Hepatocyte (in vitro differentiated cells): ENCODE measurements around the gene SLC8A2. TPM values are rescaled to one million over a fixed set of nuclear protein-coding genes. Genes with fewer than 3 reads are reported as not detected.

Experiments used
- DNase-seq: peaks from one replicate; pipeline ENCODE4 v3.0.0-alpha.2; 2016; ENCODE audit warnings: low spot score
- H2AFZ ChIP-seq: fragments of 200-600 bp; sonication (generic); 2 replicates; pipeline ENCODE4 v1.6.0; 2016; ENCODE audit warnings: antibody characterized with exemption, mild to moderate bottlenecking
- H3K27ac ChIP-seq: fragments of 200-600 bp; sonication (generic); 2 replicates; pipeline ENCODE4 v1.5.1; 2016; ENCODE audit warnings: mild to moderate bottlenecking
- H3K27me3 ChIP-seq: fragments of 200-600 bp; sonication (generic); 2 replicates; pipeline ENCODE4 v1.6.1; 2016
- H3K36me3 ChIP-seq: fragments of 200-600 bp; sonication (generic); replicated peaks from 2 replicates; pipeline ENCODE4 v1.5.1; 2016; ENCODE audit warnings: low read depth; ENCODE audit not compliant: insufficient read depth
- H3K4me1 ChIP-seq: fragments of 200-600 bp; sonication (generic); 2 replicates; pipeline ENCODE4 v1.5.1; 2016; ENCODE audit warnings: mild to moderate bottlenecking, moderate library complexity; ENCODE audit not compliant: insufficient read depth
- H3K4me2 ChIP-seq: fragments of 200-600 bp; sonication (generic); 2 replicates; pipeline ENCODE4 v1.6.0; 2016
- H3K4me3 ChIP-seq: fragments of 200-600 bp; sonication (generic); 2 replicates; pipeline ENCODE4 v1.5.1; 2016; ENCODE audit warnings: mild to moderate bottlenecking
- H3K79me2 ChIP-seq: fragments of 200-600 bp; sonication (generic); 2 replicates; pipeline ENCODE4 v1.6.0; 2017; ENCODE audit warnings: mild to moderate bottlenecking
- H3K9me2 ChIP-seq: fragments of 200-600 bp; sonication (generic); replicated peaks from 2 replicates; pipeline ENCODE4 v1.6.0; 2017; ENCODE audit warnings: mild to moderate bottlenecking; ENCODE audit not compliant: insufficient read depth
- H3K9me3 ChIP-seq: fragments of 200-600 bp; sonication (generic); 2 replicates; pipeline ENCODE4 v1.5.1; 2016; ENCODE audit warnings: low read depth, mild to moderate bottlenecking
- H4K20me1 ChIP-seq: fragments of 200-600 bp; sonication (generic); 2 replicates; pipeline ENCODE4 v1.6.0; 2016; ENCODE audit warnings: mild to moderate bottlenecking; ENCODE audit not compliant: insufficient read depth, poor library complexity, severe bottlenecking
- EZH2 ChIP-seq: fragments of 200-600 bp; sonication (generic); IDR thresholded peaks from 2 replicates; pipeline ENCODE4 v1.6.1; 2016; ENCODE audit warnings: antibody characterized with exemption, mild to moderate bottlenecking, borderline replicate concordance
- EZH2phosphoT487 ChIP-seq: fragments of 200-600 bp; sonication (generic); IDR thresholded peaks from one replicate; pipeline ENCODE4 v1.6.1; 2018; ENCODE audit warnings: antibody characterized with exemption, mild to moderate bottlenecking, low read depth, moderate library complexity; ENCODE audit not compliant: unreplicated experiment, severe bottlenecking
- WGBS: methylation state at CpG from one replicate; pipeline ENCODE4 v1.1.6; 2016; ENCODE audit warnings: low lambda C conversion rate; ENCODE audit errors: missing lambda C conversion rate; 5-methylcytosine and 5-hydroxymethylcytosine counted together
- polyA plus RNA-seq: library from polyadenylated mRNA; unstranded; fragments of >200 nt; fragmentation: Nextera tagmentation; extraction: Ambion mirVana; gene quantifications from 2 replicates; pipeline ENCODE4 v1.2.1, GENCODE V29; 2016
- total RNA-seq: library from RNA; depleted of rRNA; stranded (reverse); fragments of >200 nt; gene quantifications from 2 replicates; pipeline ENCODE4 v1.2.3, GENCODE V29; 2014
- TF ChIP-seq, protein P1 (sequence below): fragments of 200-600 bp; sonication (generic); IDR thresholded peaks from 2 replicates; pipeline ENCODE4 v1.5.1; 2016; ENCODE audit warnings: antibody characterized with exemption, mild to moderate bottlenecking; ENCODE audit not compliant: poor library complexity

The SLC8A2 gene
- total and polyA plus RNA-seq, 2 experiments from 2014 or later = 0.24 to 1.1 TPM

DNA sequence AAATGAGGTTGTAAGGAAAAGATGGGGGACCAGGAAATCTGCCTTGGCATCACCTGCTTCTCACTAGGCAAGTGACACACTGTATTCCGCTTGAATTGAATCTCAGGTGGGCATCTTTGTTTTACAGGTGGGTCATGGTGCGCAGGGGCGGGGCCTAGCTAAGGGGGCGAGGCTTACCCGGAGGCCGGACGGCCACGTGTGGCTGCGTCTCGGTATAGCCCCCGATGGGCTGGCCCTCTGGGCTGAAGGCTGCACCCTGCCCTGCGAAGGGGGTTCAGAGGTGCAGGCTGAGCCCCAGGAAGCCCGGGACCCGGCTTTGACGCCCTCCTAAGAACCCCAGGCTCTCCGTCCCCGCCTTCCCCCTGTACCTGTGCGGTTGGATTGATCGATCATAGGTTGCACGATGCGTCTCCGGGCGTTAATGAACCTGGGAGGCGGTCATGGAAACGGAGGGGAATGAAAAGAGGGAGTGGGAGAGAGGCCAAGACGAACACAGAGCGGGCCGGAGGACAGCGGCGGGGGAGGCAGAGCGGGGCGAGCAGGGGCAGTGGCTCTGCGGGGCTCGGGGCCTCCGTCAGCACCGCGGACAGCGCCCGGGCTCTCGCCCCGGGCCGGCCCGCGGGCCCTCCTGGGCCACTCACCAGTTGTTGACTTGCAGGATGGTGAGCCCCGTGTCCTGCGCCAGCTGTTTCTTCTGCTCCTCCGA lies 64.8 kb downstream of the SLC8A2 start:
- WGBS = 47% methylated on average over 26 of the region's 47 CpGs
- peaks cover 15% of the 10 kb centered on the region for H3K27me3 ChIP-seq
- H3K4me1 ChIP-seq = no peaks in the 10 kb centered on the region
- H3K36me3 ChIP-seq = no peaks in the 10 kb centered on the region
- no peaks in the 10 kb centered on the region for H3K79me2 ChIP-seq
- H4K20me1 ChIP-seq = no peaks in the 10 kb centered on the region
- H3K9me3 ChIP-seq = no peaks in the 10 kb centered on the region
- no peak overlapping the region for H2AFZ ChIP-seq
- no peak overlapping the region for H3K4me3 ChIP-seq
- no peaks in the 10 kb centered on the region for H3K9me2 ChIP-seq
- DNase-seq = peak; percentile 62
- no peak overlapping the region for H3K4me2 ChIP-seq
- TF ChIP-seq, protein P1, sequence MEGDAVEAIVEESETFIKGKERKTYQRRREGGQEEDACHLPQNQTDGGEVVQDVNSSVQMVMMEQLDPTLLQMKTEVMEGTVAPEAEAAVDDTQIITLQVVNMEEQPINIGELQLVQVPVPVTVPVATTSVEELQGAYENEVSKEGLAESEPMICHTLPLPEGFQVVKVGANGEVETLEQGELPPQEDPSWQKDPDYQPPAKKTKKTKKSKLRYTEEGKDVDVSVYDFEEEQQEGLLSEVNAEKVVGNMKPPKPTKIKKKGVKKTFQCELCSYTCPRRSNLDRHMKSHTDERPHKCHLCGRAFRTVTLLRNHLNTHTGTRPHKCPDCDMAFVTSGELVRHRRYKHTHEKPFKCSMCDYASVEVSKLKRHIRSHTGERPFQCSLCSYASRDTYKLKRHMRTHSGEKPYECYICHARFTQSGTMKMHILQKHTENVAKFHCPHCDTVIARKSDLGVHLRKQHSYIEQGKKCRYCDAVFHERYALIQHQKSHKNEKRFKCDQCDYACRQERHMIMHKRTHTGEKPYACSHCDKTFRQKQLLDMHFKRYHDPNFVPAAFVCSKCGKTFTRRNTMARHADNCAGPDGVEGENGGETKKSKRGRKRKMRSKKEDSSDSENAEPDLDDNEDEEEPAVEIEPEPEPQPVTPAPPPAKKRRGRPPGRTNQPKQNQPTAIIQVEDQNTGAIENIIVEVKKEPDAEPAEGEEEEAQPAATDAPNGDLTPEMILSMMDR = no peak
- TF ChIP-seq EZH2 = no peak
- TF ChIP-seq EZH2phosphoT487 = no peak
- no peak overlapping the region for H3K27ac ChIP-seq

DNA sequence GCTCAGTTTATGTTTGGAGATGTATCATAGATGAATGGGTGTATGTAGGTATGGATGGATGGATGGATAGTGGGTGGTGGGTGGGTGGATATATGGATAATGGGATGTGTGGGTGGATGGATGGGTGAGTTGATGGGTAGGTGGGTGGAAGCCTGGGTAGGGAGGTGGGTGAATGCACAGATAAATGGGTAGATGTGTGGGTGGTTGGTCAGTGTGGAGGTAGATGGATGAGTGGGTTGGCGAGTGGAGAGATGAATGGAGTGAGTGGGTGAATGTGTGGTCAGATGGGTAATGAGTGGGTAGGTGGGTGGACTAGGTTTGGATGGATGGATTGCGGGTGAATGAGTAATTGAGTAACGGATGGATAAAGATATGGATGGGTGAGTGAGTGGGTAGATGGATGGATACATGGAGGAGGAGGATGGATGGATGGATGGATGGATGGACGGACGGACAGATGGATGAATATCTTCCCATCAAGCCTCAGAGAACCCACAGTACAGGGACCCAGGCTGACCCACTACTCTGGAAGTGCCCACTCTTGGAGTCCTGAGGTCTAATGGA lies 65.8 kb downstream of the SLC8A2 start:
- no peaks in the 10 kb centered on the region for H3K36me3 ChIP-seq
- H4K20me1 ChIP-seq = no peaks in the 10 kb centered on the region
- no peaks in the 10 kb centered on the region for H3K79me2 ChIP-seq
- 98% methylated on average over 5 of the region's 5 CpGs for WGBS
- peaks cover 12% of the 10 kb centered on the region for H3K27me3 ChIP-seq
- H3K4me3 ChIP-seq = no peak overlapping the region
- H2AFZ ChIP-seq = no peak overlapping the region
- DNase-seq = no peak
- TF ChIP-seq EZH2phosphoT487 = no peak
- TF ChIP-seq EZH2 = no peak
- TF ChIP-seq, protein P1 = no peak
- no peaks in the 10 kb centered on the region for H3K4me1 ChIP-seq
- H3K9me2 ChIP-seq = no peaks in the 10 kb centered on the region
- H3K9me3 ChIP-seq = no peaks in the 10 kb centered on the region
- H3K27ac ChIP-seq = no peak overlapping the region
- H3K4me2 ChIP-seq = no peak overlapping the region

DNA sequence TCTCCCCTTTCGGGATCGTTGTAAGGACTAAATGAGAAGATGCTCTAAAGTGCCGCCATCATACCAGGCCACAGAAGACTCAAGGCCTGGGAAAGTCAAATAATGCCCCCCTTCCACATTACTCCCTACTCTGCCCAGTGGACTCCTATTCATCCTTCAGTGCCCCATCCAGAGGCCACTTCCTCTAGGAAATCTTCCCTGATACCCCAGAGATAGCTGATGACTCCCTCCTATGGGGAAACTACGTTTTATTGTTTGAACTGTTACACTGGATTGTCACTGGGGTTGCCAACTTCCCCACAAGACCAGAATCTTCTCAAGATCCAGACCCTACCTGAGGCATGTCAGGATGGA lies 66.5 kb downstream of the SLC8A2 start:
- Histone ChIP-seq H3K27ac (no peak overlapping the region), H3K4me1 (no peaks in the 10 kb centered on the region), H3K4me3 (no peak overlapping the region), H4K20me1 (no peaks in the 10 kb centered on the region), H3K36me3 (no peaks in the 10 kb centered on the region), H3K9me3 (no peaks in the 10 kb centered on the region), H3K27me3 (peaks cover 12% of the 10 kb centered on the region), H3K9me2 (no peaks in the 10 kb centered on the region), H3K4me2 (no peak overlapping the region), H2AFZ (no peak overlapping the region), H3K79me2 (no peaks in the 10 kb centered on the region)
- 96% methylated on average over 4 of the region's 4 CpGs for WGBS
- DNase-seq = no peak
- no peak for TF ChIP-seq EZH2

DNA sequence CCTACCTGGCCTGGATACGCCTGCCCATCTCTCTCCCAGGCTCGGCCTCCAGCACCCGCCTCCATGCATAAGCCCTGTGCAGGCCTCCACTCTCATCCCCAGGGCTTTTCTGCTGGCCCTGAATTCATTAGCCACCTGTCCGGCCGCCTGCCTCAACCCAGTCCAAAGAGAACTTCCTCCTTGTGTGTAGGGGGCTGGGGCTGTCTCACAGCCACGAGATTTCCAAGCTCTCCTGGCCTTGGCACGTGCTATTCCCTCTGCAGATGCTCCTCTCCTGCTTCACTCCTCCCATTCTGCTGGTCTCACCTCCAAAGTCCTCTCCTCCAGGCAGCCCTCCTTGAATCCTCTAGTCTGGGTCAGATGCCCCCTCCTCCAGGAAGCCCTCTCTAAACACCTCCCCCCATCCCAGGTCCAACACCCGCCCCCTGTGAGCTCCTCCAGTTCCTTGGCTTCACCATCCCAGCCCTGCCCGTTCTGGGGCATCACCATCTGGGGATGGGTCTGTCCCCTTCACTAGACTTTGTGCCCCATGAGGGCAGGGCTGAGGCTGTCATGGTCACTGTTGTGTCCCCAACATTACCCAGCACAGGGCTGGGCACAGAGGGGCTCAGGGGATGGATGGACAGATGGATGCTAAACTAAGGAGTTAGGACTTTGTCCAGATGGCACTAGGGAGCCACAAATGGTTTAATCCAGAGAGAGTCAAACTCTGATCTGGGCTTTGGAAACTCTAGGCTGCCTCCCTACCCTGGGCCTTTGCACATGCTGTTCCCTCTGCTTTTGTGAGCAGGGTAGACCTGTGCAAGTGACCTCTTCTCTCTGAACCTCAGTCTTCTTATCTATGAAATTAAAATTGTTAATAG lies 67.1 kb downstream of the SLC8A2 start:
- Histone ChIP-seq H4K20me1 (no peaks in the 10 kb centered on the region), H3K36me3 (no peaks in the 10 kb centered on the region), H3K27me3 (peaks cover 12% of the 10 kb centered on the region), H3K27ac (no peak overlapping the region), H2AFZ (no peak overlapping the region), H3K4me2 (no peak overlapping the region), H3K9me2 (no peaks in the 10 kb centered on the region), H3K4me1 (no peaks in the 10 kb centered on the region), H3K79me2 (no peaks in the 10 kb centered on the region), H3K4me3 (no peak overlapping the region), H3K9me3 (no peaks in the 10 kb centered on the region)
- no peak for DNase-seq
- TF ChIP-seq EZH2phosphoT487 (no peak), EZH2 (no peak)
- TF ChIP-seq, protein P1 = no peak
- 91% methylated on average over 9 of the region's 9 CpGs for WGBS
